CD4-positive, alpha-beta T cell treated with Interleukin-6 at 100 ng/mL for 8 hours (primary cell): ENCODE results near the gene RNF151.

Experiments
- DNase-seq: peaks from one replicate; pipeline ENCODE4 v3.0.0-alpha.2; 2020; ENCODE audit warnings: mixed read lengths, low spot score

The RNF151 gene

GRCh38 chr16:1991588-1991947 lies 24.9 kb downstream of the RNF151 start:
- DNase-seq, result no peak

- peak; percentile 98 for DNase-seq
Measured at GRCh38 chr16:1991948-1992703, 25.5 kb downstream of the RNF151 start.

GRCh38 chr16:1992704-1993317 lies 26.2 kb downstream of the RNF151 start:
- no peak for DNase-seq

- DNase-seq, result no peak
Measured at GRCh38 chr16:1993731-1994131, 27.1 kb downstream of the RNF151 start.

- DNase-seq, result no peak
Measured at GRCh38 chr16:1997494-1998359, 31.1 kb downstream of the RNF151 start.

- DNase-seq, result no peak
Measured at GRCh38 chr16:1998360-1998835, 31.7 kb downstream of the RNF151 start.

GRCh38 chr16:1998852-1999801 lies 32.5 kb downstream of the RNF151 start:
- no peak for DNase-seq

- no peak for DNase-seq
Measured at GRCh38 chr16:1999866-2000514, 33.3 kb downstream of the RNF151 start.

GRCh38 chr16:2001035-2001434 lies 34.4 kb downstream of the RNF151 start:
- DNase-seq, result no peak

GRCh38 chr16:2001456-2002355 lies 35.0 kb downstream of the RNF151 start:
- no peak for DNase-seq

- DNase-seq, result no peak
Measured at GRCh38 chr16:2002406-2003230, 36.0 kb downstream of the RNF151 start.

- no peak for DNase-seq
Measured at GRCh38 chr16:2003231-2003826, 36.7 kb downstream of the RNF151 start.

GRCh38 chr16:2003827-2004641 lies 37.4 kb downstream of the RNF151 start:
- peak; percentile 79 for DNase-seq

- no peak for DNase-seq
Measured at GRCh38 chr16:2004795-2005517, 38.3 kb downstream of the RNF151 start.

- DNase-seq, result no peak
Measured at GRCh38 chr16:2005646-2006045, 39.0 kb downstream of the RNF151 start.

- DNase-seq, result no peak
Measured at GRCh38 chr16:2006317-2006716, 39.7 kb downstream of the RNF151 start.
